HCT116 (cell line): ENCODE measurements around the gene WDR93. TPM values are rescaled to one million over a fixed set of nuclear protein-coding genes. Genes with fewer than 3 reads are reported as not detected.

Experiments used
- ATAC-seq: fragments of 200-7000 bp; cut with Tn5 transposase; 2 replicates; pipeline ENCODE4 v1.9.1; 2020; ENCODE audit warnings: mild to moderate bottlenecking, moderate library complexity
- BruUV-seq: library from RNA; stranded (reverse); fragments of 400-500 nt; replicated peaks from 2 replicates; lab custom pipeline; 2021; lab: Mats Ljungman, UMichigan
- CTCF ChIA-PET: fragments of 300-600 bp; sonication (Branson Sonifier 250); formaldehyde crosslinking; loops from one replicate; lab custom pipeline; 2021; ENCODE audit warnings: antibody characterized with exemption; lab: Charles Lee
- POLR2A ChIA-PET: fragments of 300-600, 350-600 bp; sonication (Branson Sonifier 250); formaldehyde crosslinking; loops from one replicate; lab custom pipeline; 2021; ENCODE audit warnings: antibody characterized with exemption; lab: Charles Lee
- RAD21 ChIA-PET, 2 experiments: fragments of 300-600 bp; sonication (Branson Sonifier 250); formaldehyde crosslinking; loops; one replicate each; lab custom pipeline; 2023; ENCODE audit warnings: low total read pairs in 2 of 2; ENCODE audit not compliant: uncharacterized antibody in 2 of 2, unreplicated experiment in 2 of 2, low non-redundant PET in 1 of 2; lab: Charles Lee
- DNase-seq: peaks from one replicate; pipeline ENCODE4 v3.0.0-alpha.2; 2010; ENCODE audit warnings: low read depth, low spot score
- H2AFZ ChIP-seq: fragments of 200-600 bp; shearing (Covaris generic), sonication (generic); 2 replicates; pipeline ENCODE4 v1.6.1; 2017; ENCODE audit warnings: low read depth, mixed run types, mixed read lengths, antibody characterized with exemption, low read length; ENCODE audit not compliant: poor library complexity, severe bottlenecking
- H3K27ac ChIP-seq: 2 replicates; pipeline ENCODE4 v1.5.1; 2012; ENCODE audit warnings: low read depth, low read length
- H3K27me3 ChIP-seq: fragments of 200-600 bp; sonication (generic); 2 replicates; pipeline ENCODE4 v1.6.1; 2016; ENCODE audit warnings: mixed run types, low read length, mixed read lengths; ENCODE audit not compliant: insufficient read depth
- H3K36me3 ChIP-seq, 2 experiments: fragments of 200-500 bp in 1 of 2; fragments of 200-600 bp in 1 of 2; sonication (Bioruptor generic) in 1 of 2; sonication (generic) in 1 of 2; 2 replicates each; pipeline versions ENCODE4 v1.5.1 to v1.6.1; 2014 to 2016; ENCODE audit warnings: low read length in 2 of 2, inconsistent platforms in 1 of 2, mixed read lengths in 1 of 2, mixed run types in 1 of 2; ENCODE audit not compliant: insufficient read depth in 2 of 2, control insufficient read depth in 1 of 2
- H3K4me1 ChIP-seq, 2 experiments: fragments of 200-600 bp in 1 of 2; sonication (generic) in 1 of 2; 2 replicates each; pipeline versions ENCODE4 v1.5.1 to v1.6.1; 2012 to 2017; ENCODE audit warnings: low read length in 2 of 2, inconsistent platforms in 1 of 2, mild to moderate bottlenecking in 1 of 2, mixed read lengths in 1 of 2, mixed run types in 1 of 2, moderate library complexity in 1 of 2; ENCODE audit not compliant: insufficient read depth in 2 of 2, control insufficient read depth in 1 of 2
- H3K4me2 ChIP-seq: fragments of 200-600 bp; sonication (generic); 2 replicates; pipeline ENCODE4 v1.6.1; 2017; ENCODE audit warnings: mixed run types, low read length, mixed read lengths
- H3K4me3 ChIP-seq, 2 experiments: fragments of 200-600 bp in 1 of 2; sonication (generic) in 1 of 2; replicated peaks in 1 of 2; 2 replicates each; pipeline ENCODE4 v1.5.1; 2011 to 2016; ENCODE audit warnings: low read length in 2 of 2, control low read depth in 1 of 2, low read depth in 1 of 2, mild to moderate bottlenecking in 1 of 2, mixed read lengths in 1 of 2, mixed run types in 1 of 2
- H3K79me2 ChIP-seq: fragments of 200-600 bp; sonication (generic); 2 replicates; pipeline ENCODE4 v1.6.1; 2017; ENCODE audit warnings: mild to moderate bottlenecking, mixed run types, low read length, moderate library complexity, mixed read lengths; ENCODE audit not compliant: insufficient read depth
- H3K9ac ChIP-seq: fragments of 200-600 bp; sonication (generic); 2 replicates; pipeline ENCODE4 v1.6.1; 2016; ENCODE audit warnings: low read length, mixed read lengths
- H3K9me2 ChIP-seq: fragments of 200-600 bp; sonication (generic), shearing (Covaris generic); 2 replicates; pipeline ENCODE4 v1.6.1; 2017; ENCODE audit warnings: mixed run types, mild to moderate bottlenecking, moderate library complexity; ENCODE audit not compliant: insufficient read depth
- H3K9me3 ChIP-seq, 2 experiments: fragments of 200-500 bp in 1 of 2; fragments of 200-600 bp in 1 of 2; sonication (Bioruptor generic) in 1 of 2; sonication (generic) in 1 of 2; 2 replicates each; pipeline ENCODE4 v1.6.1; 2014 to 2017; ENCODE audit warnings: low read length in 2 of 2, mixed read lengths in 2 of 2, inconsistent platforms in 1 of 2, low read depth in 1 of 2, mild to moderate bottlenecking in 1 of 2, mixed run types in 1 of 2, moderate library complexity in 1 of 2; ENCODE audit not compliant: control insufficient read depth in 1 of 2, insufficient read depth in 1 of 2
- H4K20me1 ChIP-seq: fragments of 200-600 bp; sonication (generic), shearing (Covaris generic); 2 replicates; pipeline ENCODE4 v1.6.1; 2017; ENCODE audit warnings: mixed run types, mild to moderate bottlenecking, moderate library complexity; ENCODE audit not compliant: insufficient read depth
- CTCF ChIP-seq, 3 experiments: fragments of 200-600 bp in 1 of 3; sonication (generic) in 1 of 3; IDR thresholded peaks in 2 of 3; conservative IDR thresholded peaks in 1 of 3; 2 replicates each; pipeline ENCODE4 v1.5.1; 2012 to 2017; ENCODE audit warnings: low read depth in 2 of 3, low read length in 2 of 3, antibody characterized with exemption in 1 of 3, borderline replicate concordance in 1 of 3, control low read depth in 1 of 3, mild to moderate bottlenecking in 1 of 3, mixed read lengths in 1 of 3, mixed run types in 1 of 3, moderate library complexity in 1 of 3; ENCODE audit not compliant: insufficient read depth in 1 of 3
- EGR1 ChIP-seq: IDR thresholded peaks from 2 replicates; pipeline ENCODE4 v1.6.1; 2012; ENCODE audit warnings: low read depth
- EZH2phosphoT487 ChIP-seq: fragments of 200-600 bp; IDR thresholded peaks from 2 replicates; pipeline ENCODE4 v1.6.1; 2018; ENCODE audit warnings: antibody characterized with exemption, borderline replicate concordance
- FOSL1 ChIP-seq: IDR thresholded peaks from 2 replicates; pipeline ENCODE4 v1.6.1; 2012; ENCODE audit warnings: low read depth
- MAX ChIP-seq: IDR thresholded peaks from 2 replicates; pipeline ENCODE4 v1.6.1; 2012
- POLR2A ChIP-seq: IDR thresholded peaks from 2 replicates; pipeline ENCODE4 v1.7.0; 2011; ENCODE audit warnings: borderline replicate concordance; ENCODE audit not compliant: insufficient read depth, insufficient read length; ENCODE audit errors: extremely low read depth
- RAD21 ChIP-seq: IDR thresholded peaks from 2 replicates; pipeline ENCODE4 v1.6.1; 2012; ENCODE audit warnings: low read depth, mild to moderate bottlenecking
- REST ChIP-seq: IDR thresholded peaks from 2 replicates; pipeline ENCODE4 v1.6.1; 2012; ENCODE audit warnings: low read depth
- SP1 ChIP-seq: IDR thresholded peaks from 2 replicates; pipeline ENCODE4 v1.6.1; 2012; ENCODE audit warnings: low read depth
- YY1 ChIP-seq: IDR thresholded peaks from 2 replicates; pipeline ENCODE4 v1.6.1; 2011; ENCODE audit warnings: low read length, low read depth, moderate library complexity, mild to moderate bottlenecking; ENCODE audit not compliant: insufficient replicate concordance; ENCODE audit errors: extremely low read depth
- ZBTB33 ChIP-seq: IDR thresholded peaks from 2 replicates; pipeline ENCODE4 v1.6.1; 2011; ENCODE audit warnings: mild to moderate bottlenecking, low read length, moderate library complexity; ENCODE audit not compliant: insufficient replicate concordance; ENCODE audit errors: extremely low read depth
- ZNF274 ChIP-seq: fragments of 200-500 bp; sonication (Bioruptor generic); IDR thresholded peaks from 2 replicates; pipeline ENCODE4 v1.6.1; 2014; ENCODE audit warnings: mild to moderate bottlenecking, low read depth, low read length, inconsistent platforms
- intact Hi-C: fragments of 100-400 bp; cut with micrococcal nuclease; formaldehyde crosslinking; loops from 2 replicates; pipeline ENCODE4 v1.10.0; 2022
- total RNA-seq: library from RNA; stranded (reverse); gene quantifications from one replicate; pipeline ENCODE4 v1.2.1, GENCODE V29; 2021; ENCODE audit not compliant: unreplicated experiment
- TF ChIP-seq, protein P1 (sequence below): IDR thresholded peaks from 2 replicates; pipeline ENCODE4 v1.6.1; 2012

WDR93 gene
- total RNA-seq, 1 experiment from 2014 or later = 0.42 TPM

DNA sequence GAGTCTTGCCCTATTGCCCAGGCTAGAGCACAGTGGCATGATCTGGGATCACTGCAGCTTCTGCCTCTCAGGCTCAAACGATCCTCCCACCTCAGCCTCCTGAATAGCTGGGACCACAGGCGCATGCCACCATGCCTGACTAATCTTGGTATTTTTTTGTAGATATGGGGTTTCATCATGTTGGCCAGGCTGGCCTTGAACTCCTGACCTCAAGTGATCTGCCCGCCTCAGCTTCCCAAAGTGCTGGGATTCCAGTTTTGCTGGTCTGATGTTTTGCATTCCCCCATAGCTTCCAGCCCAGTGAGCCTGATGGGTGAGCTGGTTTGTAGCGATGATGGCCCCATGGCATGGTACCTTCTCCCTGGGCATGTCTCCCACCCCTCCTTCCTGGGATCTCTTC is 65.1 kb downstream of the WDR93 start:
- Histone ChIP-seq H2AFZ (no peak overlapping the region), H3K4me1 (peaks cover 2 to 12% of the 10 kb centered on the region in 2 experiments; a peak in 2 of 4 replicates), H3K79me2 (no peaks in the 10 kb centered on the region), H3K9me3 (no peaks in the 10 kb centered on the region), H3K36me3 (no peaks in the 10 kb centered on the region), H3K27ac (no peak overlapping the region), H3K27me3 (no peaks in the 10 kb centered on the region), H3K9me2 (no peaks in the 10 kb centered on the region), H3K4me3 (no peak overlapping the region), H3K9ac (no peak overlapping the region), H3K4me2 (no peak overlapping the region), H4K20me1 (no peaks in the 10 kb centered on the region)
- TF ChIP-seq MAX = no peak
- TF ChIP-seq SP1 = no peak
- no peak for TF ChIP-seq EGR1
- no peak for TF ChIP-seq REST
- no peak for TF ChIP-seq YY1
- no peak for TF ChIP-seq EZH2phosphoT487
- no peak for TF ChIP-seq ZBTB33
- no peak for TF ChIP-seq CTCF (IDR thresholded peaks at IDR 0.05 in 2 of 3, conservative IDR thresholded peaks at IDR 0.05 in 1 of 3; ENCODE audit: borderline replicate concordance in 1 of 3, insufficient read depth in 1 of 3, low read depth in 2 of 3, low read length in 2 of 3)
- no peak for TF ChIP-seq FOSL1
- no peak for TF ChIP-seq ZNF274
- TF ChIP-seq, protein P1, sequence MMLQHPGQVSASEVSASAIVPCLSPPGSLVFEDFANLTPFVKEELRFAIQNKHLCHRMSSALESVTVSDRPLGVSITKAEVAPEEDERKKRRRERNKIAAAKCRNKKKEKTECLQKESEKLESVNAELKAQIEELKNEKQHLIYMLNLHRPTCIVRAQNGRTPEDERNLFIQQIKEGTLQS = no peak
- no peak for TF ChIP-seq POLR2A
- TF ChIP-seq RAD21 = no peak
- POLR2A ChIA-PET = no interaction called here
- RAD21 ChIA-PET = no interaction called here
- BruUV-seq = no TSS peak
- intact Hi-C loops = no loop called here
- DNase-seq (no peak), ATAC-seq (no peak)
- CTCF ChIA-PET = interaction anchor here (1.3 to 1.4 kb wide), 2 partner anchors 15 to 17 kb away, joined by 3 to 4 read pairs; no protein-coding TSS in a partner anchor
